Astrocyte (in vitro differentiated cells and primary cell): ENCODE data around the gene WIF1. TPM values are rescaled to one million over a fixed set of nuclear protein-coding genes. Genes with fewer than 3 reads are reported as not detected.

ENCODE experiments used
- DNase-seq: peaks from one replicate; pipeline ENCODE4 v3.0.0-alpha.2; 2010; ENCODE audit warnings: low read depth
- FAIRE-seq: peaks from 2 replicates; lab custom pipeline; 2011; peaks lifted over from hg19 to GRCh38; lab: Jason Lieb, UNC
- H2AFZ ChIP-seq: 2 replicates; pipeline ENCODE4 v1.6.0; 2012; ENCODE audit warnings: low read depth, low read length, inconsistent platforms
- H3K27ac ChIP-seq: 2 replicates; pipeline ENCODE4 v1.5.1; 2011; ENCODE audit warnings: low read depth, low read length, inconsistent platforms
- H3K27me3 ChIP-seq: 2 replicates; pipeline ENCODE4 v1.6.0; 2011; ENCODE audit warnings: low read length, inconsistent platforms; ENCODE audit not compliant: insufficient read depth
- H3K36me3 ChIP-seq: 2 replicates; pipeline ENCODE4 v1.5.1; 2011; ENCODE audit warnings: low read length, inconsistent platforms; ENCODE audit not compliant: insufficient read depth
- H3K4me1 ChIP-seq: 2 replicates; pipeline ENCODE4 v1.5.1; 2011; ENCODE audit warnings: low read length, inconsistent platforms; ENCODE audit not compliant: insufficient read depth
- H3K4me2 ChIP-seq: 2 replicates; pipeline ENCODE4 v1.6.0; 2012; ENCODE audit warnings: low read length, inconsistent platforms
- H3K4me3 ChIP-seq: 2 replicates; pipeline ENCODE4 v1.5.1; 2011; ENCODE audit warnings: low read depth, mild to moderate bottlenecking, low read length, inconsistent platforms; ENCODE audit not compliant: insufficient read depth
- H3K79me2 ChIP-seq: 2 replicates; pipeline ENCODE4 v1.6.0; 2012; ENCODE audit warnings: mild to moderate bottlenecking, low read length, inconsistent platforms; ENCODE audit not compliant: insufficient read depth
- H3K9ac ChIP-seq: 2 replicates; pipeline ENCODE4 v1.6.0; 2012; ENCODE audit warnings: mild to moderate bottlenecking, low read length, inconsistent platforms
- H3K9me3 ChIP-seq: 2 replicates; pipeline ENCODE4 v1.5.1; 2012; ENCODE audit warnings: low read depth, mild to moderate bottlenecking, low read length, inconsistent platforms; ENCODE audit not compliant: insufficient read depth
- H4K20me1 ChIP-seq: 2 replicates; pipeline ENCODE4 v1.6.0; 2012; ENCODE audit warnings: low read length, inconsistent platforms; ENCODE audit not compliant: insufficient read depth
- H3K27ac Mint-ChIP-seq: one replicate; pipeline ENCODE4 v1.8.0; 2021; ENCODE audit warnings: mild to moderate bottlenecking, mixed read lengths; ENCODE audit not compliant: unreplicated experiment
- H3K27me3 Mint-ChIP-seq: one replicate; pipeline ENCODE4 v1.8.0; 2021; ENCODE audit warnings: low read depth, mixed read lengths; ENCODE audit not compliant: unreplicated experiment
- H3K36me3 Mint-ChIP-seq: one replicate; pipeline ENCODE4 v1.8.0; 2021; ENCODE audit warnings: low read depth, mixed read lengths; ENCODE audit not compliant: unreplicated experiment
- H3K4me1 Mint-ChIP-seq: one replicate; pipeline ENCODE4 v1.8.0; 2021; ENCODE audit warnings: low read depth, mixed read lengths; ENCODE audit not compliant: unreplicated experiment
- H3K4me3 Mint-ChIP-seq: one replicate; pipeline ENCODE4 v1.8.0; 2021; ENCODE audit warnings: mild to moderate bottlenecking, moderate library complexity, mixed read lengths; ENCODE audit not compliant: unreplicated experiment
- H3K9me3 Mint-ChIP-seq: one replicate; pipeline ENCODE4 v1.8.0; 2021; ENCODE audit warnings: mild to moderate bottlenecking, mixed read lengths; ENCODE audit not compliant: unreplicated experiment
- CTCF ChIP-seq: IDR thresholded peaks from 2 replicates; pipeline ENCODE4 v1.5.1; 2011; ENCODE audit warnings: low read depth, mild to moderate bottlenecking, inconsistent platforms, low read length, moderate library complexity; ENCODE audit not compliant: insufficient read depth
- EZH2 ChIP-seq: IDR thresholded peaks from 2 replicates; pipeline ENCODE4 v1.6.1; 2012; ENCODE audit warnings: mild to moderate bottlenecking, low read length, inconsistent platforms; ENCODE audit not compliant: insufficient read depth
- total RNA-seq: library from RNA; stranded (reverse); gene quantifications from 2 replicates; pipeline ENCODE4 v1.2.1, GENCODE V29; 2021

Gene WIF1
- total RNA-seq, 1 donor from 2014 or later = not detected

DNA sequence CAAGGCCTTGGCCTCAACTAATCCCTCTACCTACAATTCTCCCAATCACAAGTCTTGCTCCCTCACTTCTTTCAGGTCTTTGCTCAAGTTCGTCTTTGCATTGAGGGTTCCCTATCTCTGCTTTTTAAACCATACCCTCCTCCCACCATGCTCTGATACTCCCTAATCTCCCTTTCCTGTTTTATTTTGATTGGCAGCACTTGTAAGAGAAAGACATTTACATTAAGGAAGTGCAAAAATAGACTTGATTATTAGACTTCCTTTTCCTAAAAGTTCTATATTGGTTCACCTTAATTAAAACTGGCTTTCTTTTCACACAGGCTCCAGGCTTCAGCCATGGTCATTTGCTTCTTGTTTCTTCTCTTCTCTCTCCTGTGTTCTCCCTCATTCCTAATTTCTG is 18.3 kb upstream of the WIF1 start:
- Mint-ChIP-seq H3K4me1 (no peaks in the 10 kb centered on the region), H3K36me3 (no peaks in the 10 kb centered on the region), H3K4me3 (no peak overlapping the region), H3K9me3 (peaks cover 5% of the 10 kb centered on the region), H3K27ac (no peak overlapping the region), H3K27me3 (peaks cover 3% of the 10 kb centered on the region)
- TF ChIP-seq CTCF (no peak), EZH2 (no peak)
- Histone ChIP-seq H3K27me3 (peaks cover 12% of the 10 kb centered on the region), H3K4me2 (no peak overlapping the region), H3K36me3 (no peaks in the 10 kb centered on the region), H3K9me3 (no peaks in the 10 kb centered on the region), H4K20me1 (no peaks in the 10 kb centered on the region), H2AFZ (no peak overlapping the region), H3K4me1 (no peaks in the 10 kb centered on the region), H3K4me3 (no peak overlapping the region), H3K79me2 (no peaks in the 10 kb centered on the region), H3K9ac (no peak overlapping the region), H3K27ac (no peak overlapping the region)
- no peak for DNase-seq
- FAIRE-seq = no peak

- H3K9me3 Mint-ChIP-seq = peaks cover 5% of the 10 kb centered on the region
- no peak for FAIRE-seq
- no peak overlapping the region for H3K4me3 Mint-ChIP-seq
Measured at GRCh38 chr12:65133879-65134278, 12.8 kb upstream of the WIF1 start.

More at GRCh38 chr12:65133879-65134278, 12.8 kb upstream of the WIF1 start:
- Histone ChIP-seq H3K9me3 (no peaks in the 10 kb centered on the region), H3K4me1 (no peaks in the 10 kb centered on the region), H3K4me3 (no peak overlapping the region), H3K4me2 (no peak overlapping the region), H3K9ac (no peak overlapping the region), H3K27me3 (peaks cover 10% of the 10 kb centered on the region), H3K36me3 (no peaks in the 10 kb centered on the region), H4K20me1 (no peaks in the 10 kb centered on the region), H3K27ac (no peak overlapping the region), H3K79me2 (no peaks in the 10 kb centered on the region), H2AFZ (no peak overlapping the region)
- Mint-ChIP-seq H3K27ac (no peak overlapping the region), H3K36me3 (no peaks in the 10 kb centered on the region), H3K27me3 (peaks cover 3% of the 10 kb centered on the region), H3K4me1 (no peaks in the 10 kb centered on the region)
- DNase-seq = no peak
- TF ChIP-seq EZH2 (no peak), CTCF (no peak)
